K562 (cell line): Measurements from ENCODE around the gene RNF213. TPM values are rescaled to one million over a fixed set of nuclear protein-coding genes. Genes with fewer than 3 reads are reported as not detected.

Experiments
- ATAC-seq: fragments of 200-7000 bp; cut with Tn5 transposase; 3 replicates; pipeline ENCODE4 v1.9.1; 2020; ENCODE audit warnings: moderate library complexity
- BruUV-seq: library from RNA; stranded (reverse); fragments of 400-500 nt; replicated peaks from 2 replicates; lab custom pipeline; 2021; lab: Mats Ljungman, UMichigan
- CTCF ChIA-PET: fragments of 300-600 bp; formaldehyde crosslinking; extraction: SDS; loops from one replicate; lab custom pipeline; 2021; ENCODE audit warnings: low intra/inter-chr PET ratio; lab: Yijun Ruan, JAX
- POLR2A ChIA-PET: fragments of 300-600, 350-650 bp; sonication (Branson Sonifier 250); formaldehyde crosslinking; extraction: SDS; loops from one replicate; lab custom pipeline; 2021; ENCODE audit warnings: antibody characterized with exemption, inconsistent platforms; lab: Yijun Ruan, JAX
- DNase-seq, 4 experiments: peaks; one replicate each; pipeline versions ENCODE4 v3.0.0 to v3.0.0-alpha.2; 2011 to 2018; ENCODE audit warnings: low spot score in 3 of 4, mixed read lengths in 3 of 4; ENCODE audit errors: extremely low read depth in 1 of 4
- FAIRE-seq: peaks from 2 replicates; lab custom pipeline; 2011; peaks lifted over from hg19 to GRCh38; lab: Jason Lieb, UNC
- H2AFZ ChIP-seq: 2 replicates; pipeline ENCODE4 v1.6.0; 2011; ENCODE audit warnings: low read depth, low read length, control low read depth, inconsistent platforms
- H3K27ac ChIP-seq: fragments of 200-600 bp; 3 replicates; pipeline ENCODE4 v1.8.0; 2011; ENCODE audit warnings: low read depth, mild to moderate bottlenecking, control low read depth, inconsistent platforms, low read length, moderate library complexity, mixed read lengths; ENCODE audit errors: extremely low read depth
- H3K27me3 ChIP-seq, 2 experiments: fragments of 300-600 bp in 1 of 2; 2 replicates in 1 of 2; 3 replicates in 1 of 2; pipeline versions ENCODE4 v1.6.0 to v1.8.0; 2011; ENCODE audit warnings: inconsistent platforms in 2 of 2, low read length in 2 of 2, mild to moderate bottlenecking in 1 of 2, mixed read lengths in 1 of 2, moderate library complexity in 1 of 2; ENCODE audit not compliant: control insufficient read depth in 2 of 2, insufficient read depth in 2 of 2
- H3K36me3 ChIP-seq: fragments of 300-600 bp; 3 replicates; pipeline ENCODE4 v1.8.0; 2011; ENCODE audit warnings: mild to moderate bottlenecking, low read length, inconsistent platforms; ENCODE audit not compliant: control insufficient read depth, insufficient read depth
- H3K4me1 ChIP-seq, 2 experiments: fragments of 200-600 bp in 1 of 2; replicated peaks in 1 of 2; 2 replicates in 1 of 2; 3 replicates in 1 of 2; pipeline versions ENCODE4 v1.5.1 to v1.8.0; 2011; ENCODE audit warnings: inconsistent platforms in 2 of 2, low read length in 2 of 2, mild to moderate bottlenecking in 1 of 2, mixed read lengths in 1 of 2, moderate library complexity in 1 of 2; ENCODE audit not compliant: control insufficient read depth in 2 of 2, insufficient read depth in 2 of 2
- H3K4me2 ChIP-seq: 2 replicates; pipeline ENCODE4 v1.6.1; 2011; ENCODE audit warnings: low read length, control low read depth, inconsistent platforms, mixed read lengths; ENCODE audit not compliant: insufficient read depth
- H3K4me3 ChIP-seq: fragments of 200-600 bp; sonication (generic), shearing (Covaris generic); 2 replicates; pipeline ENCODE4 v1.5.1; 2016; ENCODE audit warnings: control low read depth, inconsistent platforms
- H3K79me2 ChIP-seq: fragments of 200-600 bp; 3 replicates; pipeline ENCODE4 v1.8.0; 2011; ENCODE audit warnings: low read length, inconsistent platforms; ENCODE audit not compliant: control insufficient read depth, insufficient read depth
- H3K9ac ChIP-seq, 2 experiments: 2 replicates each; pipeline versions ENCODE4 v1.6.0 to v1.6.1; 2011; ENCODE audit warnings: low read depth in 2 of 2, low read length in 2 of 2, control low read depth in 1 of 2, inconsistent platforms in 1 of 2, mild to moderate bottlenecking in 1 of 2, mixed read lengths in 1 of 2; ENCODE audit not compliant: insufficient read depth in 1 of 2
- H3K9me1 ChIP-seq: one replicate; pipeline ENCODE4 v1.6.0; 2011; ENCODE audit warnings: inconsistent platforms, mild to moderate bottlenecking, low read length, moderate library complexity; ENCODE audit not compliant: control insufficient read depth, insufficient read depth
- H3K9me3 ChIP-seq: replicated peaks from 2 replicates; pipeline ENCODE4 v1.5.1; 2011; ENCODE audit warnings: low read depth, low read length, inconsistent platforms; ENCODE audit not compliant: control insufficient read depth, insufficient read depth
- H4K20me1 ChIP-seq: replicated peaks from 2 replicates; pipeline ENCODE4 v1.6.1; 2011; ENCODE audit warnings: low read length, inconsistent platforms, mixed read lengths; ENCODE audit not compliant: control insufficient read depth, insufficient read depth
- ATF4 ChIP-seq: fragments of 450-650 bp; formaldehyde crosslinking; IDR thresholded peaks from 2 replicates; pipeline ENCODE4 v1.4.0; 2022; ENCODE audit warnings: mild to moderate bottlenecking, moderate library complexity
- EGR1 ChIP-seq: fragments of 450-650 bp; conservative IDR thresholded peaks from 2 replicates; pipeline ENCODE4 v1.6.1; 2017; ENCODE audit warnings: mild to moderate bottlenecking
- ESRRA ChIP-seq: fragments of 450-650 bp; IDR thresholded peaks from 2 replicates; pipeline ENCODE4 v1.6.1; 2014; ENCODE audit warnings: low read depth, mild to moderate bottlenecking, moderate library complexity, borderline replicate concordance
- HDAC2 ChIP-seq: fragments of 450-650 bp; IDR thresholded peaks from 2 replicates; pipeline ENCODE4 v1.6.1; 2016; ENCODE audit warnings: mild to moderate bottlenecking
- IRF2 ChIP-seq: sonication (generic); formaldehyde crosslinking; IDR thresholded peaks from 2 replicates; pipeline ENCODE4 v1.8.1; 2022; ENCODE audit warnings: mild to moderate bottlenecking, missing genetic modification reagents
- NFXL1 ChIP-seq: fragments of 450-650 bp; formaldehyde crosslinking; IDR thresholded peaks from 2 replicates; pipeline ENCODE4 v1.4.0; 2021; ENCODE audit warnings: mild to moderate bottlenecking
- RBFOX2 ChIP-seq: fragments of 200-400 bp; formaldehyde crosslinking; IDR thresholded peaks from 2 replicates; pipeline ENCODE4 v1.6.1; 2017; ENCODE audit warnings: low read depth, mild to moderate bottlenecking, low read length, moderate library complexity
- ZC3H4 ChIP-seq: sonication (generic); formaldehyde crosslinking; IDR thresholded peaks from 2 replicates; pipeline ENCODE4 v1.9.0; 2021; ENCODE audit warnings: missing genetic modification reagents, borderline replicate concordance
- ZNF668 ChIP-seq: fragments of 250-450 bp; sonication (Bioruptor Pico); IDR thresholded peaks from 2 replicates; pipeline ENCODE4 v1.8.0; 2022; ENCODE audit warnings: mild to moderate bottlenecking, inconsistent platforms
- WGBS: fragments of 100-300 bp; shearing (Covaris generic); methylation state at CpG from one replicate; pipeline ENCODE4 v1.1.6; 2016; ENCODE audit warnings: low coverage, mixed read lengths; ENCODE audit not compliant: insufficient coverage; ENCODE audit errors: missing lambda C conversion rate; 5-methylcytosine and 5-hydroxymethylcytosine counted together
- in situ Hi-C: fragments of 300-500 bp; cut with MboI; formaldehyde crosslinking; loops from 4 replicates; pipeline ENCODE4 v1.15.0; 2018; ENCODE audit warnings: inconsistent platforms, mixed read lengths
- intact Hi-C: fragments of 100-400 bp; cut with micrococcal nuclease; formaldehyde crosslinking; loops from 2 replicates; pipeline ENCODE4 v1.14.2; 2022
- polyA plus RNA-seq, 8 experiments: library from polyadenylated mRNA; depleted of rRNA in 4 of 8; stranded (reverse) in 5 of 8; unstranded in 3 of 8; fragments of >200 nt; fragmentation: Nextera tagmentation in 2 of 8; fragmentation: Illumina TruSeq in 1 of 8; extraction: Ambion mirVana in 2 of 8; extraction: Trizol in 1 of 8; gene quantifications; 2 replicates each; pipeline versions ENCODE4 v1.2.1 to v1.2.3, GENCODE V29; 2011 to 2014; ENCODE audit warnings: inconsistent platforms in 1 of 8, missing spikeins in 1 of 8
- total RNA-seq, 7 experiments: library from RNA; depleted of rRNA in 6 of 7; stranded (reverse); fragments of >200 nt in 6 of 7; fragmentation: Illumina TruSeq in 2 of 7; extraction: Trizol in 2 of 7; gene quantifications; 2 replicates each; pipeline versions ENCODE4 v1.2.1 to v1.2.3, GENCODE V29; 2011 to 2021; ENCODE audit warnings: low replicate concordance in 1 of 7

RNF213 gene
- total and polyA plus RNA-seq, 9 of the 15 experiments (the other 6 are each of a cell fraction or from before 2014, with no cell fraction given): 5.3 to 33.6 (median 17.9) TPM

- H2AFZ ChIP-seq: no peak overlapping the region
- ChIA-PET CTCF (no interaction called here), POLR2A (no interaction called here)
- H3K9ac ChIP-seq: no peak overlapping the region
- no peak overlapping the region for H3K4me3 ChIP-seq
- H3K4me1 ChIP-seq: peaks cover 9 to 48% of the 10 kb centered on the region in 2 experiments; a peak in 4 of 5 replicates
- in situ Hi-C loops (no loop called here), intact Hi-C loops (no loop called here)
- no peaks in the 10 kb centered on the region for H3K9me1 ChIP-seq
- DNase-seq (no peak), FAIRE-seq (no peak), ATAC-seq (no peak)
- 0 out of 2 replicates have a peak, but pooled peaks cover 7% of the 10 kb centered on the region for H4K20me1 ChIP-seq
- TF ChIP-seq RBFOX2 (0 out of 2 replicates have a peak, but pooled peaks have one; percentile 11), HDAC2 (no peak)
- BruUV-seq: no TSS peak
- H3K27ac ChIP-seq: no peak overlapping the region
- no peaks in the 10 kb centered on the region for H3K27me3 ChIP-seq
- 83% methylated on average over 25 of the region's 29 CpGs for WGBS
- peaks cover 3% of the 10 kb centered on the region; the same call in 1 of the 3 replicates for H3K79me2 ChIP-seq
- H3K9me3 ChIP-seq: no peaks in the 10 kb centered on the region
- H3K36me3 ChIP-seq: peaks cover 13% of the 10 kb centered on the region; the same call in 1 of the 3 replicates
- H3K4me2 ChIP-seq: no peak overlapping the region
Observed at GRCh38 chr17:80221351-80222105, 39.1 kb upstream of the RNF213 start.

- peaks cover 4% of the 10 kb centered on the region; the same call in 1 of the 3 replicates for H3K36me3 ChIP-seq
- peak overlapping the region in 1 of 2 experiments; percentile 11; a peak in 2 of 4 replicates for H3K9ac ChIP-seq
- WGBS: 71% methylated on average over 18 of the region's 18 CpGs
- H4K20me1 ChIP-seq: 0 out of 2 replicates have a peak, but pooled peaks cover 7% of the 10 kb centered on the region
- intact Hi-C loops (no loop called here), in situ Hi-C loops (no loop called here)
- H3K4me1 ChIP-seq: peaks cover 9 to 49% of the 10 kb centered on the region in 2 experiments; a peak in 4 of 5 replicates
- FAIRE-seq (no peak), DNase-seq (no peak), ATAC-seq (no peak)
- H3K79me2 ChIP-seq: peaks cover 3% of the 10 kb centered on the region; the same call in 1 of the 3 replicates
- no peaks in the 10 kb centered on the region for H3K9me3 ChIP-seq
- no peaks in the 10 kb centered on the region for H3K9me1 ChIP-seq
- CTCF ChIA-PET: no interaction called here
- TF ChIP-seq EGR1 (0 out of 2 replicates have a peak, but pooled peaks have one; percentile 23), ZNF668 (no peak), ESRRA (no peak), NFXL1 (CRISPR knock-in tag) (no peak), ATF4 (CRISPR knock-in tag) (no peak), ZC3H4 (CRISPR knock-in tag) (no peak), IRF2 (CRISPR knock-in tag) (no peak)
- H3K4me3 ChIP-seq: no peak overlapping the region
- POLR2A ChIA-PET: no interaction called here
- no TSS peak for BruUV-seq
- H3K27me3 ChIP-seq: no peaks in the 10 kb centered on the region
- H2AFZ ChIP-seq: no peak overlapping the region
- H3K4me2 ChIP-seq: no peak overlapping the region
- H3K27ac ChIP-seq: no peak overlapping the region
Observed at GRCh38 chr17:80222376-80223141, 38.1 kb upstream of the RNF213 start.
